22Rv1 (cell line): ENCODE measurements around the gene CHADL.

ENCODE experiments used
- H3K27ac ChIP-seq: fragments of 450-650 bp; 2 replicates; pipeline ENCODE4 v1.5.1; 2017
- CTCF ChIP-seq: fragments of 450-650 bp; IDR thresholded peaks from 2 replicates; pipeline ENCODE4 v1.5.1; 2017; ENCODE audit warnings: mild to moderate bottlenecking
- ZFX ChIP-seq: fragments of 450-650 bp; IDR thresholded peaks from 2 replicates; pipeline ENCODE4 v1.6.1; 2017; ENCODE audit warnings: antibody characterized with exemption, borderline replicate concordance

CHADL gene

DNA sequence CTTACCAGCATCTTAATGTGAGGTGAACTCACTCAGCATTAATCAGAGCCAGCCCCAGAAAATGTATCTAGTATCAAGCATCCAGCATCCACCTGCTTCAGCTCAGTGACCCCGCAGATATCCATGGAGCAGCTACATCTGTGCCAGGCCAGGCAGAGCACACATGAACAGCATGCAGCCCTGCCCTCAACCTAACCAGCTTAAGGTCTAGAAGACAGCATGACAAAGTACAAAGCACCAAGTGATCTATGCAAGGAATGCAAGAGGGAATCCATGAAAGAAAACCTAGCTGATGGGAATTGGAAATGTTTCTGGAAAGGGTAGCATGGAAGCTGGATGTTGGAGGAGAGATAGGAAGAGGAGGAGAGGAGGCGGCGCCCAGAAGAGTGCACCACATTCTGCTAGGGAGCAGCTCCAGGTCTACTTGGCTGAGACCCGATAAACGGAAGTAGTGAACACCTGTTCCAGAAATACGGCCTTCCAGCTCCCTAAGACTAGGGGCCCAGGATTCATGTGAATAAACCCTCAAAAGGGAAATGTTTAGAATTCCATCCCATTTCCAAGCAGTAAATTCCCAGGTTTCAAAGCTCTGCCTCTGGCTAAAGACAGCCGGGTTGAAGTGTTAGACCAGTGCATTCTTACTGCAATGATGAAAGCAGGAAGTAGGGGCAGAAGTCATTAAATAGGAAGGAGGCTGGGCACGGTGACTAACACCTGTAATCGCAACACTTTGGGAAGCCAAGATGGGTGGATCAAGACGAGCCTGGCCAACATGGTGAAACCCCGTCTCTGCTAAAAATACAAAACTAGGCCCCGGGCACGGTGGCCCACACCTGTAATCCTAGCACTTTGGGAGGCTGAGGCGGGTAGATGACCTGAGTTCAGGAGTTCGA lies 59.1 kb downstream of the CHADL start:
- TF ChIP-seq ZFX (no peak), CTCF (no peak)
- peak overlapping the region; percentile 26; the same call in 1 of the 2 replicates for H3K27ac ChIP-seq

GRCh38 chr22:41180926-41181325 lies 59.8 kb downstream of the CHADL start:
- no peak for TF ChIP-seq CTCF
- TF ChIP-seq ZFX, result no peak
- H3K27ac ChIP-seq, result peak overlapping the region; percentile 26; the same call in 1 of the 2 replicates

DNA sequence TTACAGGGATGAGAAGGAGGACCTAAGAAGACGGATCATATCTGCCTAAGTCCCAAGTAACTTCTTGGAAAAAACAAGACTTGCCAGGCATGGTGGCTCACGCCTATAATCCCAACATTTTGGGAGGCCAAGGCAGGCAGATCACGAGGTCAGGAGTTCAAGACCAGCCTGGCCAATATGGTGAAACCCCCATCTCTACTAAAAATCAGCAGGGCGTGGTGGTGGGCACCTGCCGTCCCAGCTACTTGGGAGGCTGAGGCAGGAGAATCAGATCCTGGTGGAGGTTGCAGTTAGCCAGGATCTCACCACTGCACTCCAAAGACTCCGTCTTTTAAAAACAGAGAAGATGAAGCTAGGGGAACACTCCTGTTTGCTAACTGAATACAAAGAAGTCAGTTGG lies 60.4 kb downstream of the CHADL start:
- H3K27ac ChIP-seq, result peak overlapping the region; percentile 26; the same call in 1 of the 2 replicates
